Erythroblast (primary cell): Measurements from ENCODE around the gene MPST.

Experiments
- GATA1 ChIP-seq: IDR thresholded peaks from 2 replicates; pipeline ENCODE4 v1.6.1; 2011; ENCODE audit warnings: low read depth, mild to moderate bottlenecking, control low read depth, low read length, moderate library complexity
- POLR2A ChIP-seq: IDR thresholded peaks from 2 replicates; pipeline ENCODE4 v1.6.1; 2011; ENCODE audit warnings: mild to moderate bottlenecking, low read length

- TF ChIP-seq POLR2A (no peak), GATA1 (no peak)
Observed at GRCh38 chr22:37018815-37019308, 680 bp upstream of the MPST start.
